GM21786 (cell line): ENCODE data around the gene PPM1H.

Source experiments
- ATAC-seq: cut with Tn5 transposase; IDR thresholded peaks from one replicate; pipeline ENCODE4 v1.9.1; 2021; ENCODE audit not compliant: unreplicated experiment

The PPM1H gene

GRCh38 chr12:62657363-62657632, 277.7 kb downstream of the PPM1H start:
- no peak for ATAC-seq

DNA sequence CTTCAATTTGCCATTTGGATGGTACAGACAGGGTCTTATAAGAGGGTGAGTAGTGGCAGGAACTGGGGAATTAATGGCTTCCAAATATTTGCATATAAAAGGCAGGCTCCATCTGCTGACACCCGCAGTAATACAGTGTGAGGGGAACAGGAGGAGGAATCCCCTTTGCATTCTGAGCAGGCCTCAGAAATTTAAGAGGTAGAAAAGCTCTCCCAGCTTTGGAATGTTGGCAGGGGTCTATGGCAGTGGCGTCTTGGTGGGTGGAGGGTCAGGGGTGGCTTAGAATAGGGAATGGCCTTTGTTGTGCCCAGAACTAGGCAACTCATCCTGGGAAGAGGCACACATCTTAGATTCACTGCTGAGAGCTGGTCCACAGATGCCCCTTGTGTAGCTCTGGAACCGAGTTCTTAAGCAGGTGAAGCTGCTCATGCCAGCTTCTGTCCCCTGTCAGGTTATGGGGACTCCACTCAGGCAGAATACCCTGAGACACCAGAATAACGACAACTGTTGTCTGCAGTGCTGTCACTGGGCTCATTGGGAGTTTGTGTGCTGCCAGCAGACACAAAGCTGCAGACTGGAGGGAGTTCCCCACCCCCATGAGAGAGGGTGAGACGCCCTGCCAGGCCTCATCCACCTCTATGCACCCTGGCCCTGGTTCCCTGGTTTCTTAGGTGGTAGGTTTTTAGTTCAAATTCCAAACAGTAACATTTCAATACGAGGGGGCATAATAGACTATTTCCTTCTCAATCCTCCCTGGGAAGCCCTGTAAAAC, 278.2 kb downstream of the PPM1H start:
- ATAC-seq = no peak

- no peak for ATAC-seq
Measured at GRCh38 chr12:62655666-62656151, 279.2 kb downstream of the PPM1H start.

DNA sequence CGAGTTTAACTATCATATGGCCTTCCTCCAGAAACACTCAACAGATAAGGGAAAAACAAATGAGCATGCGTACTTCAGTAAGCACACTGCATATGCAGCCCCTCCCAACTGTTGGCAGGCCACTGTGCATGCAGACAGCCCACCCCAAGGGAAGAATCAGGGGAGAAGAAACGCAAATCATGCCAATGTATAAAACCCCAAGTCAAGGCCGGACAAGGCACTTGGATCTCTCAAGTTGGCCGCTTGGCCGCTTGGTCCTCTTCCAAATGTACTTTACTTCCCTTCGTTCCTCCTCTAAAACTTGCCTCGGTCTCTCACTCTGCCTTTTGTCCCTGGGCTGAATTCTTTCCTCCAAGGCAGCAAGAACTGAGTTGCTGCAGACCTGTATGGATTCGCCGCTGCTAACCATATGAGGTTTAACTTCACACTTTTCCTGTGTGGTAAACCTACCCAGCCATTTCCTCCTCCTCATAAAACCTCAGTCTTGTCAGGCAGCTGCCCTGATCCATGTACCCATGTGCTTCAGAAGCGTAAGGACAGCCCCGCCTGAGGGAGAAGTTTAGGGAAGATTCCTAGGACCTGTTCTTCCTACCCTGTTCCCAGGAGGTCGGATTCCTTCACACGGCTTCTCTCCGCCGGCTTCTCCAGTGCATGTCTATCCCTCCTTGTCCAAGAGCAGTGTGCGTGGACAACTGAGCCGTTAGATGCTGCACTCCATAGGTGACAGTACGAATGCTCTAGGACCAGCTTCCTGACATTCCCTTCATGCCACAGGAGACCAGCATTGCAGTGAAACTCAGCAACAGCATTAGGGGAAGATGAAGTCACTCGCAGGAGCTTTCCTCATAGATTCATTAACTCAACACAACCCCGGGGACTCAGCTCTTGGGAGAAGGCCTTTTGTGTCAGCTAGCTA, 280.4 kb downstream of the PPM1H start:
- no peak for ATAC-seq

GRCh38 chr12:62653740-62654139, 281.2 kb downstream of the PPM1H start:
- no peak for ATAC-seq

DNA sequence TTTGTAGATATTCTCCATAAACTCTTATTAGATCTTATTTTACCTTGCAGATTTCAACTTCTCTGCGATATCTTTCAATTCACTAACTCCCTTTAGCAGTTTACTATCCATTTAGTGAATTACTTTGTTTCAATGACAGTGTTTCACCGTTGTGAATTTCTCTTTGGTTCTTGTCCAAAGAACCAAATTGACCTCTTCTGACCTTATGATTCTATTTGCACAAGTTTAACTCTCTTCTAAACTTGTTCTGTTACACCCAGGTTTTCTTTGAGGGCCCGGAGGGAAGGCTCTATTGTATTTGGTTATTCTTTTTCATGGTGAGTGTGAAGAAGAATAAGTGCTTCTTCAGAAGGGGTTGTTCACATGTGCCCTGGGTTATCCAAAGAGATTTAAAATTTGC, 281.6 kb downstream of the PPM1H start:
- ATAC-seq = no peak

GRCh38 chr12:62651138-62651537, 283.8 kb downstream of the PPM1H start:
- ATAC-seq = no peak

- ATAC-seq = no peak
Measured at GRCh38 chr12:62649412-62650138, 285.4 kb downstream of the PPM1H start.

GRCh38 chr12:62647586-62647985, 287.4 kb downstream of the PPM1H start:
- no peak for ATAC-seq

DNA sequence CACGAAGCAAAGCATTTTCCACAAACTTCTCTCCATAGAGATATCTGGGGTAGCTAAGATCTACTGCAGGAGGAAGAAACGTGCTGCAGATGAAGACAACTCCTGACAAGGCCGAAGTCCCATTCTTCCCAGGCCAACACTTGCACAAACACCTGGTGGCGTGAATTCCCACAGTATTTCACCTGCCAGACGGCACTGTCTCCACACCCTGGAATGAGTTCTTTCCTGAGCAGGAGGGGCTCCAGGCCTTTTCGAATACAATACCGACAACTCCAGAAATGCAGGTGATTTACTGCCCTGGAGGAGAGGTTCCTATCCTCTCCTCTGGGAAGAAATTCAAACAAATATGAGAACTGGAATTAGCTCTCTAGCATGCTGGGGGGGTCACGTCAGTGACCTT, 288.4 kb downstream of the PPM1H start:
- ATAC-seq = no peak

GRCh38 chr12:62643486-62643885, 291.5 kb downstream of the PPM1H start:
- ATAC-seq = no peak

DNA sequence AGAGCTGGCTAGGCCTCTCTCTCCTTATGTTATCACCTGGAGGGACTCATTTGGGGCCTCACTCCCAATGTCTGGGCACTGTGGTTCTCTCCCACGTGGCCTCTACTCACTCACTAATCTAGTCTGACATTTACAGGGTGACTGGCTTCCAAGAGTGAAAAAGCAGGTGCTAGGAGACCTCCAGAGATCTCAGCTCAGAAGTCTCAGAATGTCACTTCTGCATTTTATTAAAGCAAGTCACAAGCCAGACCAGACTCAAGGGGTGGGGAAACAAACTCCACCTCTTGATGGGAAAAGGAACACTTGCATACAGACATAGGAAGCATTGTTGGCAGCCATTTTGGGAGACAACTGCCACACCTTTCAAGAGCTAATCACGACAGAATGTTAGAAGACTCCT, 292.5 kb downstream of the PPM1H start:
- ATAC-seq = no peak

GRCh38 chr12:62640910-62641448, 294.0 kb downstream of the PPM1H start:
- peak; percentile 94 for ATAC-seq

- ATAC-seq = no peak
Measured at GRCh38 chr12:62637679-62638078, 297.3 kb downstream of the PPM1H start.

DNA sequence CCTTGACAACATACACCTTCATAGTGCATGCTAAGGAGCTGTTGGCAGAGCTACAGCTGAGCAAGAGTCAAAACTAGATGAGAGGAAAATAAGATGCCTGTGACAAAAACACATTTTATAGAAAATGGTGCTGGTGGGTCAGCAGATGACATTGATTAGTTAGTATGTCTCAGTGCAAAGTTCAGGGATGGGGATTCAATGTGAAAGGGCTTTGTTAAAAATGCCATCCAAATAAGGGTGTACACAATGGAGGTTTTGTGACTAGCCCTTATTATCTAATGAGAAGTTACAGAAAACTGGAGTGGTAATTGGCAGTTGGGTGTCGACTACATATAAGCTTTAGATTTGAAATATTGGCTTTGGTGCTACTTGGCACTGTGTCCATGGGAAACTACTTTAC, 299.3 kb downstream of the PPM1H start:
- no peak for ATAC-seq

DNA sequence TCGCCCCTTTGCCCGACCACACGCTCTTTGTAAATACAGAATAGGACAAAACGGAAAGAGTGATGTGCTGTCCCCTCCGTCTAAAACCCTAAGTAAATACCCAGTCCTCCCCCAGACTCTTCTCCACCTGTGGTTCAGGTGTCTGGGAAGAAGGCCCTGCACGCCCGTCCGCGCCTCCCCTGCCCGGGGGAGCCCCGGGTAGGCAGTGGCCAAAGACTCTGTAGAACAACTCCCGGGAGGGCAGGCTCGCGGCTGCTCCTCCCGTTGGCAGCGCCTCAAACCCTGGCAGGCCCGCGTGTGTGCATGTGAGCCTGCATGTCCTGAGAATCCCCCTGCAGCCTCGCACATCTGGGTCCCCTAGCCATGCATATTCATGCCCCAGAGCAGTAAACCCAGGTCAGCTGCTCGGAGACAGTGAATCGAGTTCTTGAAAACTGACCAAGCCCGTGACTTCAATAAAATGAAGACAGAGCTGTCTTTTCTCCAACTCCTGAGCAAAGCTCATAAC, 302.5 kb downstream of the PPM1H start:
- ATAC-seq = peak; percentile 49

GRCh38 chr12:62631471-62632410, 303.2 kb downstream of the PPM1H start:
- ATAC-seq = peak; percentile 81

- no peak for ATAC-seq
Measured at GRCh38 chr12:62629971-62630739, 304.8 kb downstream of the PPM1H start.

DNA sequence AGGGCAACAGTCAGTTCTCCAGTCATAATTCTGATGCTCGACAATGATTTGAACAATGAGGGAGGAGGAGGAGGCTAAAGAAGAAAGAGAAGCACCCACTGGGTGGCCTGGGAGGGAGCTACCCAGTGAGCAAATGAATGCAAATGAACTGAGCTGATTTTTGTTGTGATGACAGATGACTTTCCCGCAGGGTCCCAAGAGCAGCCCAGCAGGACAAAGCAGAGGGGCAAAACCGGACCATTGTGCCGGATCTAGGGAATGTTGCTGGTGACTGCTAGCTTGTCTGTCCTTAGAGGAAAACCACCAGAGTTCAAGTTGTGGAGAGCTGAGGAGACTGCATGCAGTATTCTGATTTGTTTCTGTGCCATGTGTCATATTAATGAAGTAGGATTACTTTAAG, 305.5 kb downstream of the PPM1H start:
- ATAC-seq = no peak
